IMR-90 (cell line): Measurements from ENCODE around the gene TNIP1. TPM values are rescaled to one million over a fixed set of nuclear protein-coding genes. Genes with fewer than 3 reads are reported as not detected.

Source experiments
- ATAC-seq: fragments of 200-7000 bp; cut with Tn5 transposase; 2 replicates; pipeline ENCODE4 v1.9.1; 2020; ENCODE audit warnings: low read depth, mild to moderate bottlenecking, moderate library complexity
- BruUV-seq: library from RNA; stranded (reverse); fragments of 400-500 nt; replicated peaks from 2 replicates; lab custom pipeline; 2021; lab: Mats Ljungman, UMichigan
- CTCF ChIA-PET: fragments of 300-600 bp; formaldehyde crosslinking; extraction: SDS; loops from one replicate; lab custom pipeline; 2021; ENCODE audit warnings: antibody characterized with exemption; lab: Yijun Ruan, JAX
- POLR2A ChIA-PET: fragments of 300-600 bp; sonication (Branson Sonifier 250); formaldehyde crosslinking; loops from one replicate; lab custom pipeline; 2022; ENCODE audit warnings: antibody characterized with exemption; ENCODE audit not compliant: unreplicated experiment; lab: Charles Lee
- DNase-seq: peaks from one replicate; pipeline ENCODE4 v3.0.0; 2013
- H2AFZ ChIP-seq: replicated peaks from 2 replicates; pipeline ENCODE3; 2013; ENCODE audit warnings: low read length, mild to moderate bottlenecking; ENCODE audit not compliant: poor library complexity
- H2AK5ac ChIP-seq: 2 replicates; pipeline ENCODE4 v1.6.1; 2013; ENCODE audit warnings: low read depth, low read length, inconsistent platforms
- H2AK9ac ChIP-seq: replicated peaks from 2 replicates; pipeline ENCODE3; 2013; ENCODE audit warnings: mild to moderate bottlenecking, low read depth, low read length, moderate library complexity; ENCODE audit not compliant: poor library complexity
- H2BK120ac ChIP-seq: 2 replicates; pipeline ENCODE4 v1.6.1; 2013; ENCODE audit warnings: low read depth, low read length, inconsistent platforms
- H2BK15ac ChIP-seq: 3 replicates; pipeline ENCODE4 v1.6.1; 2013; ENCODE audit warnings: low read depth, low read length, inconsistent platforms
- H2BK20ac ChIP-seq: 2 replicates; pipeline ENCODE4 v1.6.1; 2013; ENCODE audit warnings: low read depth, mild to moderate bottlenecking, inconsistent platforms, low read length, moderate library complexity
- H2BK5ac ChIP-seq: 2 replicates; pipeline ENCODE4 v1.6.1; 2013; ENCODE audit warnings: mild to moderate bottlenecking, low read depth, low read length, inconsistent platforms; ENCODE audit not compliant: poor library complexity, severe bottlenecking
- H3K14ac ChIP-seq: replicated peaks from 2 replicates; pipeline ENCODE4 v1.6.1; 2013; ENCODE audit warnings: low read depth, low read length, inconsistent platforms
- H3K18ac ChIP-seq: 2 replicates; pipeline ENCODE4 v1.6.1; 2013; ENCODE audit warnings: low read depth, low read length, control low read depth
- H3K23ac ChIP-seq: 2 replicates; pipeline ENCODE4 v1.6.1; 2013; ENCODE audit warnings: low read depth, low read length, inconsistent platforms
- H3K27ac ChIP-seq: 2 replicates; pipeline ENCODE4 v1.5.1; 2013; ENCODE audit warnings: mild to moderate bottlenecking, control low read depth, low read length; ENCODE audit not compliant: insufficient read depth
- H3K27me3 ChIP-seq: 2 replicates; pipeline ENCODE4 v1.6.1; 2013; ENCODE audit warnings: low read length; ENCODE audit not compliant: control insufficient read depth, insufficient read depth
- H3K36me3 ChIP-seq: 2 replicates; pipeline ENCODE4 v1.6.1; 2013; ENCODE audit warnings: low read length, mixed read lengths; ENCODE audit not compliant: control insufficient read depth, insufficient read depth
- H3K4ac ChIP-seq: 2 replicates; pipeline ENCODE4 v1.6.1; 2013; ENCODE audit warnings: low read depth, low read length, inconsistent platforms
- H3K4me1 ChIP-seq: 2 replicates; pipeline ENCODE4 v1.6.1; 2013; ENCODE audit warnings: low read length, mixed read lengths; ENCODE audit not compliant: control insufficient read depth, insufficient read depth
- H3K4me2 ChIP-seq: 2 replicates; pipeline ENCODE4 v1.6.1; 2013; ENCODE audit warnings: low read depth, mild to moderate bottlenecking, control low read depth, low read length, moderate library complexity
- H3K4me3 ChIP-seq: 2 replicates; pipeline ENCODE4 v1.5.1; 2013; ENCODE audit warnings: low read depth, mild to moderate bottlenecking, control low read depth, low read length, moderate library complexity; ENCODE audit not compliant: insufficient read depth
- H3K56ac ChIP-seq: 2 replicates; pipeline ENCODE4 v1.6.1; 2013; ENCODE audit warnings: low read length, inconsistent platforms; ENCODE audit not compliant: insufficient read depth; ENCODE audit errors: extremely low read depth
- H3K79me1 ChIP-seq, 2 experiments: 2 replicates each; pipeline ENCODE4 v1.6.1; 2013; ENCODE audit warnings: low read length in 2 of 2, inconsistent platforms in 1 of 2, low read depth in 1 of 2
- H3K9ac ChIP-seq: 2 replicates; pipeline ENCODE4 v1.6.1; 2013; ENCODE audit warnings: low read depth, low read length, control low read depth
- H3K9me1 ChIP-seq: 2 replicates; pipeline ENCODE4 v1.6.1; 2013; ENCODE audit warnings: low read length, inconsistent platforms; ENCODE audit not compliant: insufficient read depth
- H3K9me3 ChIP-seq: 2 replicates; pipeline ENCODE4 v1.6.1; 2013; ENCODE audit warnings: low read length; ENCODE audit not compliant: control insufficient read depth, insufficient read depth
- H4K20me1 ChIP-seq: 2 replicates; pipeline ENCODE4 v1.6.1; 2013; ENCODE audit warnings: low read length, inconsistent platforms; ENCODE audit not compliant: insufficient read depth
- H4K5ac ChIP-seq: 2 replicates; pipeline ENCODE4 v1.6.1; 2013; ENCODE audit warnings: mild to moderate bottlenecking, low read depth, low read length, control low read depth
- H4K8ac ChIP-seq, 2 experiments: 2 replicates each; pipeline ENCODE4 v1.6.1; 2013; ENCODE audit warnings: low read depth in 2 of 2, low read length in 2 of 2, control low read depth in 1 of 2, inconsistent platforms in 1 of 2
- H4K91ac ChIP-seq: 2 replicates; pipeline ENCODE4 v1.6.1; 2013; ENCODE audit warnings: low read depth, low read length, inconsistent platforms; ENCODE audit not compliant: insufficient read depth
- BHLHE40 ChIP-seq: fragments of 150-350 bp; IDR thresholded peaks from 2 replicates; pipeline ENCODE4 v1.6.1; 2016; ENCODE audit warnings: mild to moderate bottlenecking, low read depth, low read length
- CEBPB ChIP-seq: IDR thresholded peaks from 2 replicates; pipeline ENCODE4 v1.6.1; 2012; ENCODE audit warnings: low read depth, low read length, improper control_type of control experiment
- CHD1 ChIP-seq: IDR thresholded peaks from 2 replicates; pipeline ENCODE4 v1.6.1; 2012; ENCODE audit warnings: low read depth, low read length, improper control_type of control experiment
- FOS ChIP-seq: fragments of 150-350 bp; IDR thresholded peaks from 2 replicates; pipeline ENCODE4 v1.6.1; 2016; ENCODE audit warnings: low read depth, low read length
- MAFK ChIP-seq: IDR thresholded peaks from 2 replicates; pipeline ENCODE4 v1.6.1; 2012; ENCODE audit warnings: low read depth, low read length, improper control_type of control experiment
- MAZ ChIP-seq: IDR thresholded peaks from 2 replicates; pipeline ENCODE4 v1.6.1; 2012; ENCODE audit warnings: low read depth, mild to moderate bottlenecking, low read length, improper control_type of control experiment, moderate library complexity, borderline replicate concordance
- MXI1 ChIP-seq: IDR thresholded peaks from 2 replicates; pipeline ENCODE4 v1.6.1; 2012; ENCODE audit warnings: low read depth, mild to moderate bottlenecking, low read length, moderate library complexity, borderline replicate concordance
- NFE2L2 ChIP-seq: fragments of 150-350 bp; IDR thresholded peaks from 2 replicates; pipeline ENCODE4 v1.6.1; 2016; ENCODE audit warnings: low read depth, mild to moderate bottlenecking, low read length
- POLR2A ChIP-seq: IDR thresholded peaks from 2 replicates; pipeline ENCODE4 v1.6.1; 2012; ENCODE audit warnings: mild to moderate bottlenecking, low read depth, low read length
- RAD21 ChIP-seq: IDR thresholded peaks from 2 replicates; pipeline ENCODE4 v1.6.1; 2012; ENCODE audit warnings: low read length, improper control_type of control experiment
- RCOR1 ChIP-seq: IDR thresholded peaks from 2 replicates; pipeline ENCODE4 v1.6.1; 2012; ENCODE audit warnings: mild to moderate bottlenecking, low read length, improper control_type of control experiment; ENCODE audit not compliant: insufficient replicate concordance
- RFX5 ChIP-seq: IDR thresholded peaks from 2 replicates; pipeline ENCODE4 v1.8.0; 2012; ENCODE audit warnings: low read depth, mild to moderate bottlenecking, low read length, moderate library complexity
- SMC3 ChIP-seq: fragments of 150-350 bp; IDR thresholded peaks from 2 replicates; pipeline ENCODE4 v1.6.1; 2016; ENCODE audit warnings: low read depth, mild to moderate bottlenecking, antibody characterized with exemption, low read length, moderate library complexity
- WGBS, 2 experiments: methylation state at CpG; one replicate each; pipeline versions ENCODE4 v1.1.5 to v1.1.7; 2013; ENCODE audit warnings: missing lambda C conversion rate in 2 of 2; ENCODE audit not compliant: insufficient read length in 1 of 2; ENCODE audit errors: extremely low coverage in 2 of 2; 5-methylcytosine and 5-hydroxymethylcytosine counted together
- dilution Hi-C: fragments of 300-500 bp; cut with HindIII; formaldehyde crosslinking; loops from one replicate; pipeline ENCODE4 v1.14.3; 2018; ENCODE audit warnings: low sequenced_read_pairs; ENCODE audit not compliant: unreplicated experiment
- in situ Hi-C: fragments of 300-500 bp; cut with MboI; formaldehyde crosslinking; loops from 3 replicates; pipeline ENCODE4 v1.14.3; 2019; ENCODE audit warnings: low sequenced_read_pairs, inconsistent platforms, mixed read lengths
- intact Hi-C: fragments of 100-400 bp; cut with micrococcal nuclease; formaldehyde crosslinking; loops from 2 replicates; pipeline ENCODE4 v1.10.0; 2022
- polyA plus RNA-seq, 3 experiments: library from polyadenylated mRNA; depleted of rRNA; stranded (reverse); fragments of >200 nt; gene quantifications; 2 replicates each; pipeline ENCODE4 v1.2.3, GENCODE V29; 2012; ENCODE audit warnings: low replicate concordance in 1 of 3
- total RNA-seq: library from RNA; depleted of rRNA; stranded (reverse); fragments of >200 nt; gene quantifications from 2 replicates; pipeline ENCODE4 v1.2.3, GENCODE V29; 2012
- TF ChIP-seq, protein P1 (sequence below): conservative IDR thresholded peaks from 2 replicates; pipeline ENCODE4 v1.5.1; 2012; ENCODE audit warnings: mild to moderate bottlenecking, low read depth, low read length, improper control_type of control experiment
- TF ChIP-seq, protein P2 (sequence below): fragments of 150-350 bp; IDR thresholded peaks from 2 replicates; pipeline ENCODE4 v1.6.1; 2017; ENCODE audit warnings: mild to moderate bottlenecking, antibody characterized with exemption, low read length, low read depth
- TF ChIP-seq, protein P3 (sequence below): fragments of 150-350 bp; IDR thresholded peaks from 2 replicates; pipeline ENCODE4 v1.6.1; 2016; ENCODE audit warnings: low read depth, mild to moderate bottlenecking, low read length, moderate library complexity, borderline replicate concordance

The TNIP1 gene
- total and polyA plus RNA-seq, 2 of the 4 experiments (the other 2 are of a cell fraction): 63.8 to 92.8 TPM

DNA sequence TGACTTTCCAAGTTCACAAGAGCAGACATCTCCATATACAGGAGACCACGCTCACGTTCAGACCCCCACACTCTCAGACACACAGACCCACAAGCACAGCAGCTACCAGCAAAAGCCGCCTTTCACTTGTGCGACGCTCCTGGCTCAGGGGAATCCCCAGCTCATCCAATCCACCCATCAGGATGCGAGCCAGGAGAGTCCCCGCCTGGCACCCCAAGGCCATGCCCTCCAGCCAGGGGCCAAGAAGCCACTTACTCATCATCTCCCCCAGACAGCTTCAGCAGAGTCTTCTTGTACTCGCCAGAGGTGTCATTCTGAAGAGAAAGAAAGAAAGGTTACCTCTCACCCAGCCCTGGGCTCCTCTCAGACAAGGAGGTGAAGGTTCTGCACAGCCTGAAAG lies 47.1 kb upstream of the TNIP1 start:
- no peak overlapping the region for H2AK9ac ChIP-seq
- H4K91ac ChIP-seq: no peak overlapping the region
- H2BK120ac ChIP-seq: no peak overlapping the region
- no TSS peak for BruUV-seq
- H3K9me3 ChIP-seq: no peaks in the 10 kb centered on the region
- no peak for TF ChIP-seq CEBPB
- TF ChIP-seq RCOR1: no peak
- TF ChIP-seq POLR2A: no peak
- TF ChIP-seq RAD21: no peak
- TF ChIP-seq MAZ: no peak
- no peak for TF ChIP-seq NFE2L2
- no peak for TF ChIP-seq SMC3
- TF ChIP-seq BHLHE40: no peak
- TF ChIP-seq, protein P1, sequence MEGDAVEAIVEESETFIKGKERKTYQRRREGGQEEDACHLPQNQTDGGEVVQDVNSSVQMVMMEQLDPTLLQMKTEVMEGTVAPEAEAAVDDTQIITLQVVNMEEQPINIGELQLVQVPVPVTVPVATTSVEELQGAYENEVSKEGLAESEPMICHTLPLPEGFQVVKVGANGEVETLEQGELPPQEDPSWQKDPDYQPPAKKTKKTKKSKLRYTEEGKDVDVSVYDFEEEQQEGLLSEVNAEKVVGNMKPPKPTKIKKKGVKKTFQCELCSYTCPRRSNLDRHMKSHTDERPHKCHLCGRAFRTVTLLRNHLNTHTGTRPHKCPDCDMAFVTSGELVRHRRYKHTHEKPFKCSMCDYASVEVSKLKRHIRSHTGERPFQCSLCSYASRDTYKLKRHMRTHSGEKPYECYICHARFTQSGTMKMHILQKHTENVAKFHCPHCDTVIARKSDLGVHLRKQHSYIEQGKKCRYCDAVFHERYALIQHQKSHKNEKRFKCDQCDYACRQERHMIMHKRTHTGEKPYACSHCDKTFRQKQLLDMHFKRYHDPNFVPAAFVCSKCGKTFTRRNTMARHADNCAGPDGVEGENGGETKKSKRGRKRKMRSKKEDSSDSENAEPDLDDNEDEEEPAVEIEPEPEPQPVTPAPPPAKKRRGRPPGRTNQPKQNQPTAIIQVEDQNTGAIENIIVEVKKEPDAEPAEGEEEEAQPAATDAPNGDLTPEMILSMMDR: no peak
- TF ChIP-seq, protein P2, sequence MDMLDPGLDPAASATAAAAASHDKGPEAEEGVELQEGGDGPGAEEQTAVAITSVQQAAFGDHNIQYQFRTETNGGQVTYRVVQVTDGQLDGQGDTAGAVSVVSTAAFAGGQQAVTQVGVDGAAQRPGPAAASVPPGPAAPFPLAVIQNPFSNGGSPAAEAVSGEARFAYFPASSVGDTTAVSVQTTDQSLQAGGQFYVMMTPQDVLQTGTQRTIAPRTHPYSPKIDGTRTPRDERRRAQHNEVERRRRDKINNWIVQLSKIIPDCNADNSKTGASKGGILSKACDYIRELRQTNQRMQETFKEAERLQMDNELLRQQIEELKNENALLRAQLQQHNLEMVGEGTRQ: no peak
- TF ChIP-seq, protein P3, sequence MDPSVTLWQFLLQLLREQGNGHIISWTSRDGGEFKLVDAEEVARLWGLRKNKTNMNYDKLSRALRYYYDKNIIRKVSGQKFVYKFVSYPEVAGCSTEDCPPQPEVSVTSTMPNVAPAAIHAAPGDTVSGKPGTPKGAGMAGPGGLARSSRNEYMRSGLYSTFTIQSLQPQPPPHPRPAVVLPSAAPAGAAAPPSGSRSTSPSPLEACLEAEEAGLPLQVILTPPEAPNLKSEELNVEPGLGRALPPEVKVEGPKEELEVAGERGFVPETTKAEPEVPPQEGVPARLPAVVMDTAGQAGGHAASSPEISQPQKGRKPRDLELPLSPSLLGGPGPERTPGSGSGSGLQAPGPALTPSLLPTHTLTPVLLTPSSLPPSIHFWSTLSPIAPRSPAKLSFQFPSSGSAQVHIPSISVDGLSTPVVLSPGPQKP: no peak
- TF ChIP-seq MXI1: no peak
- no peak for TF ChIP-seq CHD1
- TF ChIP-seq FOS: no peak
- no peak for TF ChIP-seq RFX5
- TF ChIP-seq MAFK: no peak
- H3K4ac ChIP-seq: no peak overlapping the region
- DNase-seq (no peak), ATAC-seq (no peak)
- H4K5ac ChIP-seq: no peak overlapping the region
- no CpG with 5 or more reads among the region's 8 CpGs for WGBS, 2 experiments
- no peak overlapping the region for H3K23ac ChIP-seq
- POLR2A ChIA-PET: no interaction called here
- H3K9ac ChIP-seq: no peak overlapping the region
- H2BK5ac ChIP-seq: no peak overlapping the region
- no peak overlapping the region for H2BK20ac ChIP-seq
- no peak overlapping the region for H2AFZ ChIP-seq
- H3K9me1 ChIP-seq: no peaks in the 10 kb centered on the region; the same call in 1 of the 2 replicates
- peaks cover 2% of the 10 kb centered on the region; the same call in 1 of the 2 replicates for H3K4me1 ChIP-seq
- H3K36me3 ChIP-seq: peaks cover 84% of the 10 kb centered on the region
- H2AK5ac ChIP-seq: no peak overlapping the region
- H3K14ac ChIP-seq: no peak overlapping the region
- H4K20me1 ChIP-seq: peaks cover 36% of the 10 kb centered on the region
- intact Hi-C loops (loop anchor here (2.0 kb wide), 1 partner anchor 29 kb away; the partner anchor contains the start of gene ANXA6), dilution Hi-C loops (no loop called here), in situ Hi-C loops (no loop called here)
- H2BK15ac ChIP-seq: no peak overlapping the region
- H3K56ac ChIP-seq: no peak overlapping the region
- no peak overlapping the region for H3K4me3 ChIP-seq
- CTCF ChIA-PET: interaction anchor here (2.8 kb wide), 1 partner anchor 12 kb away, joined by 11 read pairs; no protein-coding TSS in a partner anchor
- H3K27me3 ChIP-seq: no peaks in the 10 kb centered on the region
- no peak overlapping the region for H3K27ac ChIP-seq
- peaks cover 5 to 51% of the 10 kb centered on the region in 2 experiments for H3K79me1 ChIP-seq
- H3K18ac ChIP-seq: no peak overlapping the region
- no peak overlapping the region for H4K8ac ChIP-seq
- H3K4me2 ChIP-seq: no peak overlapping the region
